Lung (tissue), 12 donors: ENCODE data around the gene SLC25A41. TPM values are rescaled to one million over a fixed set of nuclear protein-coding genes. Genes with fewer than 3 reads are reported as not detected.

Experiments
- ATAC-seq: fragments of 200-7000 bp; cut with Tn5 transposase; one replicate; pipeline ENCODE4 v1.9.1; 2020; ENCODE audit warnings: moderate number of reproducible peaks; ENCODE audit not compliant: insufficient read depth, low FRiP score
- DNase-seq, 3 donors: peaks; one replicate each; pipeline ENCODE4 v3.0.0-alpha.2; 2013 to 2017
- H3K27ac ChIP-seq, 2 donors: one replicate each; pipeline ENCODE4 v1.5.1; 2013; ENCODE audit warnings: mild to moderate bottlenecking in 2 of 2, moderate library complexity in 2 of 2, control low read depth in 1 of 2, inconsistent platforms in 1 of 2, low read depth in 1 of 2, low read length in 1 of 2
- H3K27me3 ChIP-seq, 3 donors: one replicate each; pipeline ENCODE4 v1.5.1; 2013; ENCODE audit warnings: low read length in 2 of 3; ENCODE audit not compliant: control insufficient read depth in 3 of 3, insufficient read depth in 3 of 3
- H3K36me3 ChIP-seq, 4 donors: one replicate each; pipeline ENCODE4 v1.5.1; 2013; ENCODE audit warnings: low read length in 4 of 4, mild to moderate bottlenecking in 1 of 4, moderate library complexity in 1 of 4; ENCODE audit not compliant: control insufficient read depth in 4 of 4, insufficient read depth in 4 of 4
- H3K4me1 ChIP-seq, 5 donors: one replicate each; pipeline ENCODE4 v1.5.1; 2013; ENCODE audit warnings: low read length in 5 of 5, mild to moderate bottlenecking in 2 of 5, moderate library complexity in 1 of 5; ENCODE audit not compliant: control insufficient read depth in 5 of 5, insufficient read depth in 5 of 5
- H3K4me3 ChIP-seq: one replicate; pipeline ENCODE4 v1.5.1; 2013; ENCODE audit warnings: mild to moderate bottlenecking, control low read depth, moderate library complexity
- H3K9ac ChIP-seq, 2 donors: one replicate each; pipeline ENCODE4 v1.5.1; 2013; ENCODE audit warnings: low read length in 2 of 2, control low read depth in 1 of 2; ENCODE audit not compliant: insufficient read depth in 1 of 2
- H3K9me3 ChIP-seq, 4 donors: one replicate each; pipeline ENCODE4 v1.5.1; 2013; ENCODE audit warnings: low read length in 3 of 4, mild to moderate bottlenecking in 1 of 4, moderate library complexity in 1 of 4; ENCODE audit not compliant: control insufficient read depth in 4 of 4, insufficient read depth in 3 of 4
- CTCF ChIP-seq: IDR thresholded peaks from 2 replicates; pipeline ENCODE4 v1.5.1; 2012; ENCODE audit warnings: mild to moderate bottlenecking; ENCODE audit errors: control extremely low read depth, extremely low read depth
- WGBS, 2 donors: extraction: QIAGEN DNeasy Blood & Tissue Kit; methylation state at CpG; one replicate each; pipeline ENCODE4 v1.1.7; 2013; 5-methylcytosine and 5-hydroxymethylcytosine counted together
- polyA plus RNA-seq, 2 donors: library from polyadenylated mRNA; stranded (reverse); fragments of 200-250 nt; gene quantifications; one replicate each; pipeline ENCODE4 v1.2.1, GENCODE V29; 2013
- total RNA-seq, 2 donors: library from RNA; depleted of rRNA in 1 of 2; stranded (reverse); fragments of >200 nt in 1 of 2; gene quantifications; one replicate each; pipeline ENCODE4 v1.2.1, GENCODE V29; 2014 to 2021
- donor health status: control.
- donor health status: control.
- donor health status: Bipolar disorder and iron deficiency.
- donor health status: healthy.
- donor health status: DM: yes; HTN: yes; CAD: no.

The SLC25A41 gene
- total and polyA plus RNA-seq, 4 donors: 0.10 to 0.43 (median 0.28) TPM; not detected in 1

GRCh38 chr19:6384381-6384780 lies 49.2 kb downstream of the SLC25A41 start:
- TF ChIP-seq CTCF: no peak
- 91 to 94% methylated on average over 4 of the region's 4 CpGs for WGBS, 2 donors
- Histone ChIP-seq H3K36me3 (peaks cover 28 to 76% (median 57%) of the 10 kb centered on the region in 4 donors), H3K4me1 (no peaks in the 10 kb centered on the region), H3K9ac (no peak overlapping the region), H3K9me3 (peaks cover 0 to 10% (median 3%) of the 10 kb centered on the region in 4 donors), H3K4me3 (no peak overlapping the region), H3K27ac (no peak overlapping the region), H3K27me3 (no peaks in the 10 kb centered on the region)
- ATAC-seq: no peak
- no peak for DNase-seq

- whole genome bisulfite sequencing, 2 donors: 97 to 98% methylated on average over 19 of the region's 19 CpGs
- Histone ChIP-seq H3K9me3 (peaks cover 0 to 10% (median 3%) of the 10 kb centered on the region in 4 donors), H3K4me3 (peak overlapping the region; percentile 9), H3K9ac (no peak overlapping the region), H3K27ac (no peak overlapping the region), H3K36me3 (peaks cover 28 to 72% (median 52%) of the 10 kb centered on the region in 4 donors), H3K27me3 (no peaks in the 10 kb centered on the region), H3K4me1 (no peaks in the 10 kb centered on the region)
- no peak for ATAC-seq
- DNase-seq: no peak
- no peak for TF ChIP-seq CTCF
Observed at GRCh38 chr19:6383188-6383587, 50.4 kb downstream of the SLC25A41 start.

GRCh38 chr19:6381030-6381750 lies 52.4 kb downstream of the SLC25A41 start:
- peaks cover 0 to 9% (median 3%) of the 10 kb centered on the region in 4 donors for H3K9me3 ChIP-seq
- TF ChIP-seq CTCF: no peak
- DNase-seq: no peak
- peaks cover 27 to 57% (median 43%) of the 10 kb centered on the region in 4 donors for H3K36me3 ChIP-seq
- no peak overlapping the region for H3K27ac ChIP-seq
- ATAC-seq: no peak
- WGBS, 2 donors: 96 to 97% methylated on average over 36 to 40 of the region's 40 CpGs
- H3K4me1 ChIP-seq: no peaks in the 10 kb centered on the region
- H3K9ac ChIP-seq: no peak overlapping the region
- no peak overlapping the region for H3K4me3 ChIP-seq
- H3K27me3 ChIP-seq: no peaks in the 10 kb centered on the region
